KMS-11 (cell line): ENCODE measurements around the gene PSPC1.
"Not testable (repeated sequence)": the region's sequence is repeated elsewhere in the genome, so short reads cannot be mapped to it uniquely, and the experiment has no call there.

Experiments
- H2AFZ ChIP-seq: fragments of 200-600 bp; sonication (generic); 2 replicates; pipeline ENCODE4 v1.6.1; 2016; ENCODE audit warnings: antibody characterized with exemption, mixed run types, low read depth
- H3K27ac ChIP-seq: fragments of 200-600 bp; sonication (generic); 2 replicates; pipeline ENCODE4 v1.6.1; 2016; ENCODE audit warnings: mild to moderate bottlenecking, mixed run types
- H3K27me3 ChIP-seq: fragments of 200-600 bp; sonication (generic); 2 replicates; pipeline ENCODE4 v1.6.1; 2017; ENCODE audit warnings: mild to moderate bottlenecking, low read depth, mixed run types, moderate library complexity; ENCODE audit not compliant: insufficient read depth
- H3K36me3 ChIP-seq: fragments of 200-600 bp; sonication (generic); 2 replicates; pipeline ENCODE4 v1.6.1; 2017; ENCODE audit warnings: mild to moderate bottlenecking, mixed run types; ENCODE audit not compliant: insufficient read depth
- H3K4me1 ChIP-seq: fragments of 200-600 bp; sonication (generic); 2 replicates; pipeline ENCODE4 v1.6.1; 2016; ENCODE audit warnings: mild to moderate bottlenecking, low read depth, mixed run types; ENCODE audit not compliant: poor library complexity, severe bottlenecking
- H3K4me2 ChIP-seq: fragments of 200-600 bp; sonication (generic); 2 replicates; pipeline ENCODE4 v1.7.0; 2016; ENCODE audit warnings: mild to moderate bottlenecking, mixed run types
- H3K4me3 ChIP-seq: fragments of 200-600 bp; sonication (generic); IDR thresholded peaks from 2 replicates; pipeline ENCODE4 v1.6.1; 2017; ENCODE audit warnings: low read depth, low read length, mixed read lengths; ENCODE audit not compliant: insufficient read depth
- H3K79me2 ChIP-seq: fragments of 200-600 bp; sonication (generic); 2 replicates; pipeline ENCODE4 v1.6.1; 2016; ENCODE audit warnings: low read depth, mixed run types; ENCODE audit not compliant: insufficient read depth
- H3K9ac ChIP-seq: fragments of 200-600 bp; sonication (generic); 2 replicates; pipeline ENCODE4 v1.6.1; 2016; ENCODE audit warnings: mild to moderate bottlenecking, mixed run types
- H4K20me1 ChIP-seq: fragments of 200-600 bp; sonication (generic); 2 replicates; pipeline ENCODE4 v1.6.1; 2016; ENCODE audit warnings: mild to moderate bottlenecking, mixed run types; ENCODE audit not compliant: insufficient read depth
- TF ChIP-seq, protein P1 (sequence below): fragments of 200-600 bp; sonication (generic); conservative IDR thresholded peaks from 2 replicates; pipeline ENCODE4 v1.6.1; 2017; ENCODE audit warnings: low read depth, mild to moderate bottlenecking, antibody characterized with exemption, low read length, moderate library complexity, mixed read lengths

The PSPC1 gene

GRCh38 chr13:19720039-19720438 is 62.7 kb downstream of the PSPC1 start:
- Histone ChIP-seq H2AFZ (no peak overlapping the region), H3K36me3 (no peaks in the 10 kb centered on the region), H3K9ac (no peak overlapping the region), H3K4me1 (no peaks in the 10 kb centered on the region), H3K27ac (no peak overlapping the region), H3K27me3 (no peaks in the 10 kb centered on the region), H3K4me3 (no peak overlapping the region), H3K79me2 (peaks cover 6% of the 10 kb centered on the region; the same call in 1 of the 2 replicates), H3K4me2 (no peak overlapping the region), H4K20me1 (peaks cover 7% of the 10 kb centered on the region; the same call in 1 of the 2 replicates)
- TF ChIP-seq, protein P1, sequence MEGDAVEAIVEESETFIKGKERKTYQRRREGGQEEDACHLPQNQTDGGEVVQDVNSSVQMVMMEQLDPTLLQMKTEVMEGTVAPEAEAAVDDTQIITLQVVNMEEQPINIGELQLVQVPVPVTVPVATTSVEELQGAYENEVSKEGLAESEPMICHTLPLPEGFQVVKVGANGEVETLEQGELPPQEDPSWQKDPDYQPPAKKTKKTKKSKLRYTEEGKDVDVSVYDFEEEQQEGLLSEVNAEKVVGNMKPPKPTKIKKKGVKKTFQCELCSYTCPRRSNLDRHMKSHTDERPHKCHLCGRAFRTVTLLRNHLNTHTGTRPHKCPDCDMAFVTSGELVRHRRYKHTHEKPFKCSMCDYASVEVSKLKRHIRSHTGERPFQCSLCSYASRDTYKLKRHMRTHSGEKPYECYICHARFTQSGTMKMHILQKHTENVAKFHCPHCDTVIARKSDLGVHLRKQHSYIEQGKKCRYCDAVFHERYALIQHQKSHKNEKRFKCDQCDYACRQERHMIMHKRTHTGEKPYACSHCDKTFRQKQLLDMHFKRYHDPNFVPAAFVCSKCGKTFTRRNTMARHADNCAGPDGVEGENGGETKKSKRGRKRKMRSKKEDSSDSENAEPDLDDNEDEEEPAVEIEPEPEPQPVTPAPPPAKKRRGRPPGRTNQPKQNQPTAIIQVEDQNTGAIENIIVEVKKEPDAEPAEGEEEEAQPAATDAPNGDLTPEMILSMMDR, result no peak

DNA sequence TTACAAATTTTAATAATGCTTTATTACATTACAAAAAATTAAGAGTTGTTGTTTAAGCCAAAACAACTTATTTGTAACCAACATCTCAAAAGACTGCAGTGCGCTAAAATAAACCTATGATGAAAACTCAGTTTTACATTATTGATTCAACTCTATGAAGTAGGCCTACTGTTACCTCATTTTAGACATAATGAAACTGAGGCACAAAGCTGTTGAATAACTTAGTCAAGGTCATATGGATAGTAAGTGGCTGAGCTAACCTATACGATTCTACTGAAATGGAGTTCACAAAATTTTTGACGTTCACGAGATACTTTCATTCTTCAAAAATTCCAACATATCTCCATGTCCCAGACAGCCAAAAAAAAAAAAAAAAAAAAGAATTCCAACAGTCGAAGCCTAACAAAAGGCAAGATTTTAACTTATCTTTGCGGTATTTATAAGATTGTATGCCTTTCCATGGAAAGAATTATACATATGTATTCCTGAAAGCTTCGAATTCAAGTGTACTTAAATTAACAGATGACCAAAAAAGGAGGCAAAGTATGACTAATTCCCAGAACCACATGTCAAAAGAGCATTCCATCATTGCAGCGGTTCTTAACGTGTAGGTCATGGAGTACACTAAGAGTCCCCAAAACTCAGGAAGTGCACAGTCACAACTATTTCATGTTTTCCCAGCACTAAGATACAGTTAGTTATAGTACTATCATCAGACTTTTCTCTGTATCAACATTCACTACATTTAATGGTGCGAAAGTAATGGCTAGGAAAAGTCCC is 69.4 kb downstream of the PSPC1 start:
- TF ChIP-seq, protein P1, result no peak
- H3K9ac ChIP-seq, result no peak overlapping the region
- H3K27ac ChIP-seq, result no peak overlapping the region
- no peaks in the 10 kb centered on the region for H3K27me3 ChIP-seq
- H3K79me2 ChIP-seq, result no peaks in the 10 kb centered on the region
- no peak overlapping the region for H3K4me2 ChIP-seq
- no peaks in the 10 kb centered on the region for H3K36me3 ChIP-seq
- no peak overlapping the region for H3K4me3 ChIP-seq
- no peaks in the 10 kb centered on the region for H3K4me1 ChIP-seq
- no peaks in the 10 kb centered on the region for H4K20me1 ChIP-seq
- H2AFZ ChIP-seq, result no peak overlapping the region

DNA sequence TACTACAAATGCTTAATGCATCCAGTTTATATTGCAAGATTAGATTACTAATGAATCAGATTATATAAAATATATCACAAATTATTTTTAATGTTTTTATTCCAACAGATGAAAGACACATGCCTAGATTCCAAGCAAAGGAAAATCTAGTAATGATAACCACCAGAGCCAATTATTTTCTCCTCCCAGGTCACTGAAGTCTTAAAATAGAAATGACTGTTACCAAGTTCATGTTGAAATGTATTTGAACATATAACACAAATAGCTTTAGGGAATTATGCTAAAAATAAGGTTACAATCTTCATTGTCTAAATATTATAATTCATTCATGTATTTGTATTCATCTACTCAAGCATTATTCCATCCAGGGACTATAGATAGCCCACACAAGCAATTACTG is 73.0 kb downstream of the PSPC1 start:
- not testable (repeated sequence) for H3K4me3 ChIP-seq, H3K36me3 ChIP-seq, H4K20me1 ChIP-seq, H3K27ac ChIP-seq, H3K9ac ChIP-seq, H3K27me3 ChIP-seq, H3K79me2 ChIP-seq, H3K4me1 ChIP-seq, H3K4me2 ChIP-seq, H2AFZ ChIP-seq

GRCh38 chr13:19709039-19709438 is 73.7 kb downstream of the PSPC1 start:
- not testable (repeated sequence) for H3K4me2 ChIP-seq, H3K79me2 ChIP-seq, H4K20me1 ChIP-seq, H3K4me1 ChIP-seq, H3K27me3 ChIP-seq, H2AFZ ChIP-seq, H3K36me3 ChIP-seq, H3K4me3 ChIP-seq, H3K27ac ChIP-seq, H3K9ac ChIP-seq

DNA sequence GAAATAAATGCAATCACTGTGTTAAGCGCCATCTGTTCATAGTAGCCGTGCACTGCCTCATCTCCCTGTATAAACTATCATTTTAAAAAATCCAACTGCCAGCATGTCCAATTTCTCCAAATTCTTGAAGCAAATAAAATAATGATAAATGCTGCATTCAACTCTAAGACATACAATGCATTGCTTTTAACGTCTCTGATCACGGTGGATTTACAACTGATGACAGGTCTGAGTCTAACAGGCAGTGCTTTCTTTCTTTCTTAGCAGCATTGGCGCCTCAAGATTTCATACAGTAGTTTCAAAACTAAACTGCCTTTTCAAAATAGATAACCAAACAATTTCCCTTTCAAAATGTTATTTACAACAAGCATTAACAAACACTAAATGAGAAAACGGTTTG is 78.5 kb downstream of the PSPC1 start:
- H4K20me1 ChIP-seq, H3K4me3 ChIP-seq, H3K9ac ChIP-seq, H3K36me3 ChIP-seq, H3K4me2 ChIP-seq, H3K27me3 ChIP-seq, H3K27ac ChIP-seq, H3K79me2 ChIP-seq, H3K4me1 ChIP-seq, H2AFZ ChIP-seq: not testable (repeated sequence)

- H3K79me2 ChIP-seq, H3K9ac ChIP-seq, H3K27ac ChIP-seq: not testable (repeated sequence)
Measured at GRCh38 chr13:19701619-19702018, 81.1 kb downstream of the PSPC1 start.

DNA sequence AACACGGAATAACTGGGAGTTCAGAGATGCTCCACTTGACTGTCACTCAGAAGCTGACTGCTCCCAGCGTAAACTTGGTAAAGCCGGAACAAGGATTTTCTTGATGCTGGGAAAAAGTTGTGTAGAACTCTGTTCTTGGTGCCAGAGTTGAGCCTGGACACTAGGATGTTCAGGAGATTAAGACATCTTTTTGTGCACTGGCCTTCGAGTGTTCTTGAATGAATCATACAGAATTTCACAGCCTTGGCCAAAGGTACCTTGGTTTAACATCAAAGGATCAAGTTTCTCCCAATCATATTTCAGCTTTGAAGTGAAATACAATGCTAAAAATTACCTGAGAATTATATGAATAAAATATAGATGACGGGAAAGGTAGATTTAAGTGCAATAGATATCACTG is 81.8 kb downstream of the PSPC1 start:
- H3K4me1 ChIP-seq, H3K27me3 ChIP-seq, H3K36me3 ChIP-seq, H2AFZ ChIP-seq, H3K4me2 ChIP-seq, H3K9ac ChIP-seq, H3K4me3 ChIP-seq, H3K27ac ChIP-seq, H3K79me2 ChIP-seq, H4K20me1 ChIP-seq: not testable (repeated sequence)

More at GRCh38 chr13:19701619-19702018, 81.1 kb downstream of the PSPC1 start:
- not testable (repeated sequence) for H3K36me3 ChIP-seq, H4K20me1 ChIP-seq, H2AFZ ChIP-seq, H3K4me1 ChIP-seq, H3K27me3 ChIP-seq, H3K4me2 ChIP-seq, H3K4me3 ChIP-seq
